ENCODE results near the gene CAPN15.

The CAPN15 gene

GRCh38 chr16:588639-588888 is 61.1 kb downstream of the CAPN15 start:
- no peak for TF ChIP-seq FOXP2 (optimal IDR thresholded peaks at IDR 0.05; ENCODE audit: borderline replicate concordance, extremely low read depth, extremely low read length, insufficient read depth)
- TF ChIP-seq REST (IDR thresholded peaks at IDR 0.05; ENCODE audit: insufficient read depth in 1 of 2, low read depth in 2 of 2, low read length in 2 of 2) = no peak
- TF ChIP-seq TAF1 (IDR thresholded peaks at IDR 0.05; ENCODE audit: borderline replicate concordance, insufficient read depth, low read length) = no peak
- TF ChIP-seq SIN3A (IDR thresholded peaks at IDR 0.05; ENCODE audit: borderline replicate concordance, insufficient read depth, low read length) = no peak
- TF ChIP-seq POLR2AphosphoS5 (IDR thresholded peaks at IDR 0.05; ENCODE audit: low read depth, low read length) = no peak

GRCh38 chr16:588889-589657 is 61.6 kb downstream of the CAPN15 start:
- TF ChIP-seq FOXP2 (optimal IDR thresholded peaks at IDR 0.05; ENCODE audit: borderline replicate concordance, extremely low read depth, extremely low read length, insufficient read depth) = no peak
- peak; percentile 91; the same call in 1 of the 2 replicates for TF ChIP-seq TAF1 (IDR thresholded peaks at IDR 0.05; ENCODE audit: borderline replicate concordance, insufficient read depth, low read length)
- no peak for TF ChIP-seq REST (IDR thresholded peaks at IDR 0.05; ENCODE audit: insufficient read depth in 1 of 2, low read depth in 2 of 2, low read length in 2 of 2)
- TF ChIP-seq SIN3A (IDR thresholded peaks at IDR 0.05; ENCODE audit: borderline replicate concordance, insufficient read depth, low read length) = no peak
- peak; percentile 59; the same call in 1 of the 2 replicates for TF ChIP-seq POLR2AphosphoS5 (IDR thresholded peaks at IDR 0.05; ENCODE audit: low read depth, low read length)

- TF ChIP-seq TAF1 (IDR thresholded peaks at IDR 0.05; ENCODE audit: borderline replicate concordance, insufficient read depth, low read length) (no peak), REST (IDR thresholded peaks at IDR 0.05; ENCODE audit: insufficient read depth in 1 of 2, low read depth in 2 of 2, low read length in 2 of 2) (no peak), FOXP2 (optimal IDR thresholded peaks at IDR 0.05; ENCODE audit: borderline replicate concordance, extremely low read depth, extremely low read length, insufficient read depth) (no peak), SIN3A (IDR thresholded peaks at IDR 0.05; ENCODE audit: borderline replicate concordance, insufficient read depth, low read length) (no peak; the same call in 1 of the 2 replicates), POLR2AphosphoS5 (IDR thresholded peaks at IDR 0.05; ENCODE audit: low read depth, low read length) (no peak)
Observed at GRCh38 chr16:589658-590187, 62.2 kb downstream of the CAPN15 start, which contains the start of gene RAB40C. Gene RAB40C (plus strand): TSS chr16:590066. CDS start chr16:590292, 226 bp downstream.

GRCh38 chr16:590188-590814 is 62.8 kb downstream of the CAPN15 start:
- TF ChIP-seq POLR2AphosphoS5 (IDR thresholded peaks at IDR 0.05; ENCODE audit: low read depth, low read length) (no peak), TAF1 (IDR thresholded peaks at IDR 0.05; ENCODE audit: borderline replicate concordance, insufficient read depth, low read length) (no peak), FOXP2 (optimal IDR thresholded peaks at IDR 0.05; ENCODE audit: borderline replicate concordance, extremely low read depth, extremely low read length, insufficient read depth) (no peak), REST (IDR thresholded peaks at IDR 0.05; ENCODE audit: insufficient read depth in 1 of 2, low read depth in 2 of 2, low read length in 2 of 2) (no peak), SIN3A (IDR thresholded peaks at IDR 0.05; ENCODE audit: borderline replicate concordance, insufficient read depth, low read length) (no peak)

All from PFSK-1 (cell line).